Effector CD8-positive, alpha-beta T cell (primary cell): Measurements from ENCODE around the gene GSG1L2.
"Not testable (repeated sequence)": the region's sequence is repeated elsewhere in the genome, so short reads cannot be mapped to it uniquely, and the experiment has no call there.

Source experiments
- DNase-seq: peaks from one replicate; lab custom pipeline; 2025; lab: John Stamatoyannopoulos, UW

The GSG1L2 gene

DNA sequence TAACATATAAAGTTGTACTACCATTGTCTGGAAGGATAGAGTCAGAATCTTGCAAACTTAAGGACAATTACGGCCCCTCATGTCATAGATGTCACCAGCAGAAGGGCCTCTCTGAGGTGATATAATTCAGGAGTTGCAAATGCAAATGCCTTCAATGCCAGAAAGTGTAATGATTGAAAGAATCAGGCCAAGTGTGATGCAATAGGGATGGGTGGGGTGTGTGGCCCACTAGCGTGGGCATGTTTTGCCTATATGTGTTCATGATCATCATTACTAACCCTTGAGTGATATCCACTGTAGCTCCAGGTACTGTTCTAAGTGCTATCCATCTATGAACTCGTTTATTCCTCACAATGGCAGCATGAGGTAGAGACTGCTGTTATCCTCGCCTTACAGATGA is 31.6 kb downstream of the GSG1L2 start:
- DNase-seq = no peak

DNA sequence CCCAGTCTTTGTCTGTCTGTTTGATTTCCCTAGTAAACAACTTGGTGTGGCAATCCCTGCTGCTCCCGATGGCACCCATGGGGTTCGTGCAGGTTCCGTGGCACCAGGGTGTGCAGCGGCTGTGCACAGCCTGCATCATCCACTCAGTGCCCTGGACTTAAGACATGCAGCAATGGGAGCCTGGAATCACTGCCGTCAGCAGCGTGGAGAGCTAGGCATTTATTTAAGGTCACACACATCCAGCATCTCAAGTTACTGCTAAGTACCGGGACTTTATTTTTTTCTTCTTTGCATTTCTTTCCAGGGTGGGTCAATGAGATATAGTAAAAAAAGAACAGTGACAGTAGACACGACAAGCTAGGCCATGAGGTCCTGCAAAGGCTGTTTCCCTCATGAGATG is 33.3 kb downstream of the GSG1L2 start:
- DNase-seq = no peak

DNA sequence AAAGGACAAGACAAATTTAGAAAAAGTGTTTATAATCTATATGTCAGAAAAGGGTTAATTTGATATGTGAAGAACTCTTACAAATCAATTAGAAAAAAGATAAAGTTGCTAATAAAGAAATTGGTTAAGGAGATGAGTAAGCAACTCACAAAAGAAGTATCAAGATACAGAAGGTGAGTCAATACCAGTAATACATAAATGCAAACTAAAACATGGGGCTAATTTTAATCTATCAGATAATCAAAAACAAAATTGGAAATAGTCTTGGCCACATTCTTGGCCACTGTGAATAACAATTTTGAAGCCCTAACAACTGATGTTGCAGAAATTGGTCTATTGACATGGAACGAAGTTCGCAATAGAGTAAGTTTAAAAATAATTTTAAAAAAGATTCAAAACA is 37.3 kb downstream of the GSG1L2 start:
- DNase-seq = no peak

DNA sequence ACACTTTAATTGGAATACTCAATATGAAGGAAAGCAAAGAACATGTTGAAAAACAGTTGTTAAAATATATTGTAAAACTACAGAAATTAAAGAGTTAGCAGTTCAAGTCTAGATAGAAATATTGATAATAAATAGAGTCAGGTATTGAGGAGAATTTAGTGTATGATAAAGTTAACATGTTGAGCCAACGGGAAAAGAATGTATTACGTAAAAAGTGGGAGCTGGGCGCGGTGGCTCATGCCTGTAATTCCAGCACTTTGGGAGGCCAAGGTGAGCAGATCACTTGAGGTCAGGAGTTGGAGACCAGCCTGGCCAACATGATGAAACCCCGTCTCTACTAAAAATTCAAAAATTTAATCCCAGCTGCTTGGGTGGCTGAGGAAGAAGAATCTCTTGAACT is 38.4 kb downstream of the GSG1L2 start:
- not testable (repeated sequence) for DNase-seq

- no peak for DNase-seq
These were observed 38.8 kb downstream of the GSG1L2 start for GRCh38 chr17:9783050-9783449.

GRCh38 chr17:9780552-9780951 is 41.3 kb downstream of the GSG1L2 start:
- DNase-seq = no peak

GRCh38 chr17:9776911-9777310 is 45.0 kb downstream of the GSG1L2 start:
- no peak for DNase-seq

DNA sequence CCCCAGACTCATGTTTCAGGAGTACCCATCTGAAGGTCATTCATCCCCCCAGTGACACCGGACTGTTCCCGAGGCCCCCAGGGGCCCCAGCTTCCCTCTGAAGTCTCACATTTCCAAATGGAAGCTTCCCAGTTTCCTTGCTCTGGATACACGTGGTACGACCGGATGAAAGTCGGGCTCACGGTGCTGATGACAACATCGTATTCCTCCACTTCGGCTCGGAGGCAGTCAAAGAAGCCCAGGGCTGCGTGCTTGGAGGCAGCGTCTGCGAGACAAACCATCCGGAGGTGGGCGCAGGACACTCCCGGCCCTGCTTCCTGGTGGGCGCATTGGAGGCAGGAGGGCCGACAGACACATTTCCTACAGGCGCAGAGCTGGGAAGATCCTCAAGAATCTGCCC is 49.2 kb downstream of the GSG1L2 start:
- no peak for DNase-seq

DNA sequence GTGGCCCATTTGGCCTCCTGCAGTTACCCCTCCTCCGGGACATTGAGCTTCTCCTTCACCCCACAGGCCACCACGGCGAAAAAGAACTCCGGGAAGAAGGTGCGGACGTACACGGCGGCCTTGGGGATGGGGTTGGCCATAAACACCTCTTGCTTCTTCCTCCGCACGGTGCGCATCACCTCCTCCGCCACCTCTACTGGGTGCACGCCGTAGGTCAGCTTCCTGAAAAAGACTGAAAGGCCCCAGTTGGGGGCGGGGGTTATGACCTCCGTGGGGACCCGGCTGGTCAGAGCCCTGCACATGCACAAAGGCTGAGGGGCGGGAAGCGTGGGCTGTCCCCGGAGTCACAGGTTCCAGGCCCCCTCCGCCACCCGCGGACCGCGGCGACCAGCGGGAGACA is 50.4 kb downstream of the GSG1L2 start:
- DNase-seq = no peak

DNA sequence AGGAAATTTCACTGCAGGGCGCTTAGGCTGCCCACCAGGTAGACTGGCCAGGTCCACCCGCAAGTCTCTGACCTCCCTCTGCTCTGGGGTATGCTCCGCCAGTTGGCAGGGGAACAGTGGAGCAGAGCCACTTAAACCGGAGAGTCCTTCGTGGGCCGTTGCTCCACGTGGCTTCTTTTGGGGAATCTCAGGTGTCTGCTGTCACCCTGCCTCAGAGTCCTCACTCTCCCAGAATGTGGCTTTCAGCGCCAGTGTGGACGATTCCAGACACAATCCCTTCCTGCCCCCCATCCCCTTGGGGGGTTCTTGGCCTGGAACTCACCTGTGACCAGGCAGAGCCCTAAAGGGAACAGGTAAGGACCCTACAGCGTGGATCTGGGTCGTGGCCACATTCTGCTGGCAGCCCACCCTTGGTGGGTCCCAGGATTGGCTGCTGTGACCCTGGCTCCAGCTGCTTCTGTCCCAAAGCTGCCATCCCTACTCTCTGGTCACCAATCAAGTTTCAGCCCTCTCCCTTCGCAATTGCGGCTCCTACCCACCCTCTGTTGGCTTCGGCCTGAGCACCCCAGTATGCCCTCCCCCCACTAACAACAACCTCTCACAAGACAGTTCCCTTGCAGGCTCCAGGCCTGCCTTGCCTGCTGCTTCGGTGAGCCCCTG is 52.7 kb downstream of the GSG1L2 start:
- DNase-seq = no peak

- DNase-seq = no peak
These were observed 53.4 kb downstream of the GSG1L2 start for GRCh38 chr17:9768381-9768934.

DNA sequence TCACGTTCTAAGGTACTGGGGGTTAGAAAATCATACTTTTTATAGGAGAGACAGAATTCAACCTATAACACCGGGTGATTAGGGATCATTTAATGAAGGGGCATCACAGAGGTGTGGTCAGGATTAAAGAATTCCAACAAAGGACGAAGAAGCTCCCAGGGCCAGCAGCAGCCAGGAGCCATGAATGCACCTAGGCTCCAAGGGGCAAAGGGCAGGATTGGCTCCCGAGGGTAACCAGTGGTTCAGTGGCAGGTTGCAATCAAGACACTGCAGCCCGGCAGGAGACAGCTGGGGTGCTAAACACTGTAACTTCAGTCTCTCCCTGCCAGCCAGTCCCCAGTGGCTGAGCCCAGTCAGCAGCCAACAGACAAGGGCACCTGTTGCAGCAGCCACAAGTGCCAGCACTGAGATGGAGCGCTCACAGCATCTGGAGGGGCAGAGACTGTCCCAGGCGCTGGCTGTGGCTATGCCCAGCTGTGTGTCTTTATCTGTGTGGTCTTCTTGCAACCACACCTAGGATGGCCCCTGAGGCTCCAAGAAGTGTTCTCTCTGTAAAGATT is 54.4 kb downstream of the GSG1L2 start:
- no peak for DNase-seq

GRCh38 chr17:9766970-9767369 is 54.9 kb downstream of the GSG1L2 start:
- no peak for DNase-seq

DNA sequence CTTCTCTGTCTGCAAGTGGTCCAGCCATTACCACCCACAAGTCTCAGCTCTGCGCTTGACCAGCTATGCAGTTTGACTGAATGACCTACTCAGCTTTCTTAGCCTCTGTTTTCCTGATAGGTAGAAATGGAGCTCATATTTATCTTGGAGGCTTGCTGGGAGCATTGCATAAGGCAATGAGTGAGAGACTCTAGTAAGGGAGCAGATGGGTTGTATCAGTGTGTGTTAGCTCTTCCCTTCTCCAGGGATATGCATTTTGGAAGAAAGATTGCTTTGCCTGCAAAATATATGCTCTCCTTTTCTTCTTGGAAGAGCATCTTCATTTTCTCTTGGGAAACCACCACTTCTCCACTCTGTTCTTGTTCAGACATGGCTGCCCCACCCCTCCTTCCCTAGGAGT is 56.6 kb downstream of the GSG1L2 start:
- DNase-seq = no peak

GRCh38 chr17:9763643-9764042 is 58.2 kb downstream of the GSG1L2 start:
- no peak for DNase-seq

DNA sequence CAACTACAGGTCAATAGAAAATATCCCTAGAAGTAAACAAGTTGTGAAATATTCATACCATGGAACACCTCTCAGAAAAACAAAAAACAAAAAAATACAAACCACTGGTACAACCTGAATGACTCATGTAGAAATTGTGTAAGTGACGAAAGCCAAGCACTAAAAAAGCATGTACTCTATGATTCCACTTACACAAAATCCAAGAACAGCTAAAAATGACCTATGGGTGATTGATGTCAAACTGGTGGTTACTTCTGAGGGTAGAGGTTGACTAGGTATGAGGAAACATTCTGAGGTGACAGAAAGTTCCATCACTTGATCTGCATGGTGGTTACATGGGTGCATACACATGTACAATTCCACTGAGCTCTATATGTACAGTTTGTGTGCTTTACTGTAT is 61.6 kb downstream of the GSG1L2 start:
- DNase-seq = no peak

DNA sequence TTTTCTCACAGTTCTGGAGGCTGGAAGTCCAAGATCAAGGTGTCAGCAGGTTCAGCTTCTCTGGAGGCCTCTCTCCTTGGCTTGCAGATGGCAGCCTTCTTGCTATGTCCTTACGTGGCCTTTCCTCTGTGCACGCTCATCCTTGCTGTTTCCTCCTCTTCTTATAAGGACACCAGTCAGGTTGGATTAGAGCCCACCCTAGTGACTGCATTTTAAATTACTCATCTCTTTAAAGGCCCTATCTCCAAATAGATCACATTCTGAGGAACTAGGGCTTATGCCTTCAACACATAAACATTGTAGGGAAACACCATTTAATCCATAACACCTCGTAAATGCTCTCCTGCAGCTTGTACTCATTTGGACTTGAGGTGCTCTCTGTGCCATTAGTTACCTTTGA is 66.8 kb downstream of the GSG1L2 start:
- DNase-seq = no peak
